Large intestine (tissue), 3 donors: ENCODE results near the gene DNAJC1. TPM values are rescaled to one million over a fixed set of nuclear protein-coding genes. Genes with fewer than 3 reads are reported as not detected.

Experiments
- DNase-seq, 2 donors: peaks; one replicate each; pipeline versions ENCODE4 v3.0.0 to v3.0.0-alpha.2; 2013
- H3K27ac ChIP-seq: one replicate; pipeline ENCODE4 v1.5.1; 2013; ENCODE audit warnings: low read length
- H3K27me3 ChIP-seq: 2 replicates; pipeline ENCODE4 v1.6.1; 2013; ENCODE audit warnings: low read length; ENCODE audit not compliant: control insufficient read depth, insufficient read depth
- H3K36me3 ChIP-seq: 2 replicates; pipeline ENCODE4 v1.6.1; 2013; ENCODE audit warnings: low read length; ENCODE audit not compliant: control insufficient read depth, insufficient read depth
- H3K4me1 ChIP-seq: one replicate; pipeline ENCODE4 v1.6.1; 2013; ENCODE audit warnings: low read length; ENCODE audit not compliant: control insufficient read depth, insufficient read depth
- H3K4me3 ChIP-seq: one replicate; pipeline ENCODE4 v1.5.1; 2013; ENCODE audit warnings: low read length
- H3K9me3 ChIP-seq: one replicate; pipeline ENCODE4 v1.6.1; 2013; ENCODE audit warnings: mild to moderate bottlenecking, low read depth, low read length, moderate library complexity; ENCODE audit not compliant: control insufficient read depth
- WGBS: methylation state at CpG from one replicate; pipeline ENCODE4 v1.1.5; 2013; ENCODE audit warnings: low lambda C conversion rate; ENCODE audit not compliant: insufficient coverage; 5-methylcytosine and 5-hydroxymethylcytosine counted together
- polyA plus RNA-seq: library from polyadenylated mRNA; unstranded; fragments of 120-200 nt; gene quantifications from one replicate; pipeline ENCODE4 v1.2.1, GENCODE V29; 2013

DNAJC1 gene
- polyA plus RNA-seq, 1 donor, result 25.2 TPM

GRCh38 chr10:21813946-21814345, 189.6 kb downstream of the DNAJC1 start:
- no peak for DNase-seq
- Histone ChIP-seq H3K4me3 (no peak overlapping the region), H3K36me3 (no peaks in the 10 kb centered on the region), H3K9me3 (no peaks in the 10 kb centered on the region), H3K27ac (no peak overlapping the region), H3K27me3 (no peaks in the 10 kb centered on the region), H3K4me1 (no peaks in the 10 kb centered on the region)
- WGBS, result no CpG with 5 or more reads among the region's 2 CpGs

- no peak overlapping the region for H3K27ac ChIP-seq
- WGBS, result no CpG with 5 or more reads among the region's 2 CpGs
- DNase-seq, result no peak
- H3K9me3 ChIP-seq, result no peaks in the 10 kb centered on the region
- no peaks in the 10 kb centered on the region for H3K27me3 ChIP-seq
- H3K4me3 ChIP-seq, result no peak overlapping the region
- no peaks in the 10 kb centered on the region for H3K36me3 ChIP-seq
- no peaks in the 10 kb centered on the region for H3K4me1 ChIP-seq
Observed at GRCh38 chr10:21811245-21811585, 192.3 kb downstream of the DNAJC1 start.

GRCh38 chr10:21810582-21811244, 192.8 kb downstream of the DNAJC1 start:
- Histone ChIP-seq H3K9me3 (no peaks in the 10 kb centered on the region), H3K4me3 (no peak overlapping the region), H3K36me3 (no peaks in the 10 kb centered on the region), H3K4me1 (no peaks in the 10 kb centered on the region), H3K27me3 (no peaks in the 10 kb centered on the region), H3K27ac (no peak overlapping the region)
- no CpG with 5 or more reads among the region's 7 CpGs for WGBS
- no peak for DNase-seq

GRCh38 chr10:21808550-21808949, 195.0 kb downstream of the DNAJC1 start:
- no peak for DNase-seq
- Histone ChIP-seq H3K4me1 (no peaks in the 10 kb centered on the region), H3K4me3 (no peak overlapping the region), H3K27me3 (no peaks in the 10 kb centered on the region), H3K9me3 (no peaks in the 10 kb centered on the region), H3K27ac (no peak overlapping the region), H3K36me3 (no peaks in the 10 kb centered on the region)
- WGBS, result 90% methylated on average over 2 of the region's 3 CpGs

- no peaks in the 10 kb centered on the region for H3K36me3 ChIP-seq
- H3K4me1 ChIP-seq, result no peaks in the 10 kb centered on the region
- no peak overlapping the region for H3K27ac ChIP-seq
- WGBS, result no CpG with 5 or more reads among the region's 5 CpGs
- no peaks in the 10 kb centered on the region for H3K9me3 ChIP-seq
- no peak overlapping the region for H3K4me3 ChIP-seq
- H3K27me3 ChIP-seq, result no peaks in the 10 kb centered on the region
- DNase-seq, result no peak
Observed at GRCh38 chr10:21807180-21807579, 196.3 kb downstream of the DNAJC1 start.

GRCh38 chr10:21803374-21803773, 200.2 kb downstream of the DNAJC1 start:
- no peak for DNase-seq
- no CpG with 5 or more reads among the region's 1 CpG for WGBS
- Histone ChIP-seq H3K36me3 (no peaks in the 10 kb centered on the region), H3K4me3 (no peak overlapping the region), H3K27ac (no peak overlapping the region), H3K4me1 (no peaks in the 10 kb centered on the region), H3K27me3 (no peaks in the 10 kb centered on the region), H3K9me3 (no peaks in the 10 kb centered on the region)

GRCh38 chr10:21801609-21802008, 201.9 kb downstream of the DNAJC1 start:
- DNase-seq, result no peak
- no peak overlapping the region for H3K27ac ChIP-seq
- H3K36me3 ChIP-seq, result no peaks in the 10 kb centered on the region
- no peaks in the 10 kb centered on the region for H3K4me1 ChIP-seq
- no peaks in the 10 kb centered on the region for H3K27me3 ChIP-seq
- H3K4me3 ChIP-seq, result no peak overlapping the region
- H3K9me3 ChIP-seq, result no peaks in the 10 kb centered on the region
- 100% methylated on average over 2 of the region's 5 CpGs for WGBS

- Histone ChIP-seq H3K4me3 (no peak overlapping the region), H3K27ac (no peak overlapping the region), H3K9me3 (no peaks in the 10 kb centered on the region), H3K4me1 (no peaks in the 10 kb centered on the region), H3K36me3 (no peaks in the 10 kb centered on the region), H3K27me3 (no peaks in the 10 kb centered on the region)
- peak in 1 of 2 donors; percentile 13 for DNase-seq
- WGBS, result 95% methylated on average over 3 of the region's 5 CpGs
Observed at GRCh38 chr10:21797984-21798765, 205.4 kb downstream of the DNAJC1 start.

GRCh38 chr10:21797533-21797932, 206.0 kb downstream of the DNAJC1 start:
- H3K36me3 ChIP-seq, result no peaks in the 10 kb centered on the region
- no CpG with 5 or more reads among the region's 3 CpGs for WGBS
- peak in 1 of 2 donors; percentile 54 for DNase-seq
- no peaks in the 10 kb centered on the region for H3K27me3 ChIP-seq
- H3K4me1 ChIP-seq, result no peaks in the 10 kb centered on the region
- no peak overlapping the region for H3K27ac ChIP-seq
- H3K9me3 ChIP-seq, result no peaks in the 10 kb centered on the region
- no peak overlapping the region for H3K4me3 ChIP-seq

GRCh38 chr10:21791276-21791675, 212.3 kb downstream of the DNAJC1 start:
- Histone ChIP-seq H3K36me3 (no peaks in the 10 kb centered on the region), H3K9me3 (no peaks in the 10 kb centered on the region), H3K4me1 (no peaks in the 10 kb centered on the region), H3K4me3 (no peak overlapping the region), H3K27ac (no peak overlapping the region), H3K27me3 (no peaks in the 10 kb centered on the region)
- no peak for DNase-seq
- WGBS, result 100% methylated on average over 1 of the region's 2 CpGs

GRCh38 chr10:21776883-21777282, 226.6 kb downstream of the DNAJC1 start:
- Histone ChIP-seq H3K27ac (no peak overlapping the region), H3K9me3 (peaks cover 4% of the 10 kb centered on the region), H3K36me3 (no peaks in the 10 kb centered on the region), H3K4me1 (no peaks in the 10 kb centered on the region), H3K27me3 (no peaks in the 10 kb centered on the region), H3K4me3 (no peak overlapping the region)
- DNase-seq, result no peak
- 100% methylated on average over 1 of the region's 1 CpG for WGBS
